GM19193 (cell line): ENCODE measurements around the gene GSE1.

Experiments
- POLR2A ChIP-seq: IDR thresholded peaks from 4 replicates; pipeline ENCODE4 v1.6.1; 2011; ENCODE audit not compliant: insufficient read depth, insufficient read length; ENCODE audit errors: extremely low read depth

GSE1 gene

GRCh38 chr16:85615852-85616606 lies 2.9 kb downstream of the GSE1 start:
- no peak for TF ChIP-seq POLR2A

DNA sequence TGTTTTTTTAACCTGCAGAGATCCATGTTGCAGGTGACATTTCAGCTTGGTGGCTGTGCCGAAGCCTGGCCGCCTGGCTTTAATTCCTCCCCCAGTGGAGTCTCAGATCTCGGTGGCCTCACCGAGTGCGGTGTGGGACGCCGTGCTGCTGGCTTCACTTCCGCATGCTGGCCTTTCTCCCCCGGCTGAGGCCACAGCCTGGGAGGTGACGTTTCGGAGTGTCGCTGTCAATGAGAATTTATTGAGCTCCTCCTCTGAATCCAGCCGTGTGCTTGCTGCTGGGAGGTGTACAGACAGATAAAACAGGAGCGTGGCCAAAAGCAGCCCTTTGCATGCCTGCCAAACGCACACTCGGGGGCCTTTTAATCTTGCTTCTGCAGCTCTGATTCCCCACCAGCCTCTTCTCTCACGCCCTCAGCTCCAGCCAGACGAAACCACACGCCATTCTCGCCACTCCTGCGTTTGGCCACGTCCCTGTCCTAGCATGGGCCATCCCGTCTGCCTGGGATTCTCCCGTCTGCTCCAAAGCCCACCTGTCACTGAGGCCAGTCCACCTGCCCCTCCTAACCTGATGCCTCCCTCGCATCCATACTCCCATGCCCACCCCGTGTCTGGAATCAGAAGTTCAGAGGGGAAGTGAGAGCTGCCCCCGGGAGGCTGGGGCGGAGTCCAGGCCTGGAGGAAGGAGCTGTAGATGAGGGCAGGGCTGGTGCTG lies 3.6 kb downstream of the GSE1 start:
- no peak for TF ChIP-seq POLR2A

DNA sequence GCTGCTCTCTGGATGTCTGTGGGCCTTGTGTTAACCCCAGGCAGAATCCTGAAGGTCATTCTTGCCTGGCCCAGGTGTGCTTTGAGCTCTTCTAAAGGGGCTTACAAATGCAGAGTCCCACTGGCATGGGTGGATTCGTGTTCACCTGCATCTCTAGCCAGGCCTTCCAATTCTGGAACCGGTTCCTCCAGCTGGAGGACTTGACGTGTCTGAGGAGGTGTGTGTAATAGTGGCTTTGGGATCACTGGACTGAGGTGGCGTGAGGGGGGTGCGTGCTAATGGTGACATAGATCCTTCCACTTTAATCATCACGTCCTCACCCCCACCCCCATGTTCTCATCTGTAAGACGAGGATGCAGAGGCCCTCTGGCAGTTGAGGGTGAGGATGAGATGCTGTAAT lies 4.8 kb downstream of the GSE1 start:
- TF ChIP-seq POLR2A, result no peak

- no peak for TF ChIP-seq POLR2A
Measured at GRCh38 chr16:85618521-85618920, 5.4 kb downstream of the GSE1 start.

DNA sequence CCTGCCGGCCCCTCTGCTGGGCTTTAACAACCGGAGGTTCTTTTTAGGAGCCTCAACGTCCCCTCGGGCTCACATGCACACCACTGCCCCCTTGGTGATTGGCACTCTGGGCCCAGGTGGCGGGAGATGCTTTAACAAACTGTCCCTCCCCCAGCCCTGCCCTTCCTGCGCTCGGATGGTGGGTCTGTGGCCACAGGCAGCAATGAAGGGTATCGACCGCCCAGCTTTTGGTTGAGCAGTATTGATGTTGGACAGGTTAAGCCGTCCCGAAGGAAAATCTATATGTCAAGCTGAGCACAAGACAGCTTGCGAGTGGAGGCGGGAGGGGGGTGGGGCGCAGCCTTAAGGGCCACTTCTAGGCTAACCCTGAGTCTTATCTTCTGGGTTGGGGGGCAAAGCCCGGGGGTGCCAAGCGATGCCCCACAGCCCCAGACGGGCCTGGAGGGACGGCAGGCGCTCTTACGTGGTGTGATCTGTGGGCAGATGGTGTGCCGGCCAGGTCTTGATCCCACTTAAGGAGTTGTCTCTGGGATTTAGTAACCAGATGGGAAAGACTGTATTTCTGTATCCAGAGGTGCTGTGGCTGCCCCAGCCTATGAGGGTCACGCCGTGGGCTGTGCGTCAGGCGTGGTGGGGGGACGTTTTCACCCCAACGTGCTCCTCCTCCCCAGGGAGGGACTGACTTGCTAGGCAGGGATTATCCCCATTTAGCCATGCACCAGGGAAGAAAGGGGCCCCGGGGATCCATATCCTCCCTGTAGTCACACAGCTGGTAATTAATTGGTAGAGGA lies 6.2 kb downstream of the GSE1 start:
- TF ChIP-seq POLR2A, result no peak

DNA sequence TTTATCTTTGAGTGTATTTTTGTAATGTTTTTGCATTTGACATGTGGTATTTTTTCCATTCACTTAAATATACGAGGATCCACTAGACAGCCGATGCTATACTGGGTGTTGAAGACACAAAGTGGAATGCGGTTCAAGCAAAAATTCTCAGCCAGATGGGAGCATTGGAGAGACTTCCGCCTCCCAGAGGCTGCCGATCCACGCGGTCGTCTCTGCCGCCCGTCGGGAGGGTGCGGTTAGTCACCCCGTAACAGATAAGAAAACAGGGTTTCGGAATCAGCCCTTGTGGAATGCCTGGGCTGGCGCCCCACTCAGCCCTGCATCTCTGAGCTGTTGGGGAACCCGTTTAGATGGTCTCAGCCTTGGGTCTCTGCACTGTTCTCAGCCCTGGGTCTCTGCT lies 7.3 kb downstream of the GSE1 start:
- no peak for TF ChIP-seq POLR2A

DNA sequence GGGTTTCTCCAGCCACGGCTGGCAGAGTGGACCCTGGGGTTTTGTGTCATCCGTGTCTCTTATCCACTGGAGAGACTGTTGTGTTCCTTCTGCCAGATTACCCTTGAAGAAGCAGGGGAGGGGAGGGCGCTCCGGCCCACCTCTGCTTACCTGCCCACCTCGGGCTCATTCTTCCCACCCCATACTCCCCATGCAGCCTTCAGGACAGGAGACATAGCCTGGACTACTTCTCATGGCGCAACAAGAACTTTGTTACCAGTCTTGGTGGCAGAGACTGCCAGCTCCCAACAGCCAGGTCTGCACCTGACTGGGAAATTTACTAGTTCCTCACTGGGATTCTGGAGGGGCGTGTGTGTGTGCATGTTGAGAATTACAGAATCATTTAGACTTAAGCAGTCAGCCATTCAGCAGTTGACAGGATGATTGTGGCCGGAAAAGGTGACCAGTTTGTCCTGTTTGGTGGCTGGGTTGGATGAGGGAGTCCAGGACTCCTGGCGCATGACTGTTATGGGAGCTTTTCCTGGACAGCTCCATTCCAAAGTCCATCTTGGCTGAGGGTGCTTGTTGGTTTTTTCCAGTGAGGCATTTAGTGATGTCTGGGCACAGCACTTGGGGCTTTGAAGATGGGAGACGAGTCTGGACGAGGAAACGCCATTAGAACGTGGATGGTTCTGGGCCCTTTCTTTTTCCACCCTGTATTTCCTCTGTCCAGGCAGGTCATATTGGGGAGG lies 8.7 kb downstream of the GSE1 start:
- no peak for TF ChIP-seq POLR2A

- TF ChIP-seq POLR2A, result no peak
Measured at GRCh38 chr16:85622683-85623082, 9.6 kb downstream of the GSE1 start.

GRCh38 chr16:85623250-85623649 lies 10.1 kb downstream of the GSE1 start:
- no peak for TF ChIP-seq POLR2A

- TF ChIP-seq POLR2A, result no peak
Measured at GRCh38 chr16:85623997-85624601, 11.0 kb downstream of the GSE1 start.

DNA sequence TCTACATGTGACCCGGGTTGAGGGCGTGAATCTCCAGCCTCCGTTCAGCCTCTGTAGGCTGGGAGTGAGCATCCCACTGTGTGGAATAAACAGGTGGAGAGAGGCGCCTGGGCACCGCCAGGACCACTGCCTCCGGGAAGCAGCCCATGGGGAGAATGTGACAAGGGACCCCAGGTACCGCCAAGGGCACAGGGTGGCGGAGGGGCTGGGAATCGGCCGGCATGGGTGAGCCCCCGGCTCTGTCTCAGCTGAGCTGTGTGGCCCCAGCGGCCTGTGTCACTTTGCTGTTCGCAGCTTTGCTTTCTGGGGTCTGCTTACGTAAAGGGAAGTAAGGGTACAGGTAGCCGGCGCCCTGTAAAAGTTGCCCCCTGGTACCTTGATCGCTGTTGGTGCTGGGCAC lies 11.5 kb downstream of the GSE1 start:
- no peak for TF ChIP-seq POLR2A

DNA sequence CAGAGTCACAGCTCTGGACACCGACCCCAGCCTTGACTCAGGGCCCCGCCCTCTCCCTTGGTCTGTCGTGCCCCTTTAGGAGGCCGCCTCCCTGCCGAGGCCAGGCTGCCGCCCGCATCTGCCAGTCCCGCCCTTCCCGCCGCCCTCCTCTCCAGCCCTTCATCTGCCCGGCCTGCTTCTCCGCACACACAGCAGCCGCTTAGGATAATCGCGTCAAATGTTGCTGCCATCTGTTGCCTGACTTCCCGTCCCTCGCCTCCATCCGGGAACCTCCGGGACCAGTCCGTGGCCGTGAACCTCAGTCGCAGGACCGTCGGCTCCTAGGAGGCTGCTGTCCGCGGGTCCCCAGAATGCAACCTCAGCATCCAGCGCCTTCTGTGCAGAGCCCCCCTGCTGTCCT lies 11.9 kb downstream of the GSE1 start:
- TF ChIP-seq POLR2A, result no peak

- TF ChIP-seq POLR2A, result no peak
Measured at GRCh38 chr16:85625485-85626117, 12.5 kb downstream of the GSE1 start.
